Middle frontal gyrus (tissue), 1 donor: Measurements from ENCODE around the gene DSC1.
"Not testable (repeated sequence)": the region's sequence is repeated elsewhere in the genome, so short reads cannot be mapped to it uniquely, and the experiment has no call there.

Experiments used
- DNase-seq: peaks from one replicate; pipeline ENCODE4 v3.0.0-alpha.2; 2015; ENCODE audit warnings: low spot score; ENCODE audit errors: extremely low spot score

Gene DSC1

GRCh38 chr18:31162825-31163435 is at the start of gene DSC1:
DSC1 (minus strand) TSS chr18:31162856; CDS start chr18:31162594, 262 bp downstream.
- no peak for DNase-seq

GRCh38 chr18:31211047-31211446 is 48.4 kb upstream of the DSC1 start:
- no peak for DNase-seq

GRCh38 chr18:31209041-31209440 is 46.4 kb upstream of the DSC1 start:
- DNase-seq: no peak

GRCh38 chr18:31207391-31207790 is 44.7 kb upstream of the DSC1 start:
- DNase-seq: no peak

GRCh38 chr18:31206787-31207381 is 44.2 kb upstream of the DSC1 start:
- DNase-seq: no peak

GRCh38 chr18:31206071-31206470 is 43.4 kb upstream of the DSC1 start:
- DNase-seq: no peak

- no peak for DNase-seq
Measured at GRCh38 chr18:31205273-31205672, 42.6 kb upstream of the DSC1 start.

- DNase-seq: no peak
Measured at GRCh38 chr18:31204833-31205232, 42.2 kb upstream of the DSC1 start.

- no peak for DNase-seq
Measured at GRCh38 chr18:31204166-31204565, 41.5 kb upstream of the DSC1 start.

GRCh38 chr18:31203794-31204148 is 41.1 kb upstream of the DSC1 start:
- no peak for DNase-seq

- DNase-seq: no peak
Measured at GRCh38 chr18:31203096-31203793, 40.6 kb upstream of the DSC1 start.

- DNase-seq: no peak
Measured at GRCh38 chr18:31199190-31199769, 36.6 kb upstream of the DSC1 start.

- no peak for DNase-seq
Measured at GRCh38 chr18:31197676-31198075, 35.0 kb upstream of the DSC1 start.

- DNase-seq: no peak
Measured at GRCh38 chr18:31195063-31195462, 32.4 kb upstream of the DSC1 start.

- no peak for DNase-seq
Measured at GRCh38 chr18:31192086-31192776, 29.6 kb upstream of the DSC1 start.

GRCh38 chr18:31190919-31191318 is 28.3 kb upstream of the DSC1 start:
- DNase-seq: no peak

GRCh38 chr18:31189757-31190156 is 27.1 kb upstream of the DSC1 start:
- DNase-seq: no peak

GRCh38 chr18:31185186-31185950 is 22.7 kb upstream of the DSC1 start:
- no peak for DNase-seq

GRCh38 chr18:31183302-31183701 is 20.6 kb upstream of the DSC1 start:
- no peak for DNase-seq

- not testable (repeated sequence) for DNase-seq
Measured at GRCh38 chr18:31177369-31177768, 14.7 kb upstream of the DSC1 start.

GRCh38 chr18:31176531-31176930 is 13.9 kb upstream of the DSC1 start:
- DNase-seq: no peak
